Gastroesophageal sphincter (tissue), 3 donors: ENCODE measurements around the gene C2orf42.

Experiments
- EP300 ChIP-seq: sonication (generic); formaldehyde crosslinking; IDR thresholded peaks from one replicate; pipeline ENCODE4 v1.6.1; 2017; ENCODE audit warnings: antibody characterized with exemption, mild to moderate bottlenecking
- POLR2A ChIP-seq, 2 donors: fragments of 450-650 bp; IDR thresholded peaks; one replicate each; pipeline ENCODE4 v1.6.1; 2017; ENCODE audit warnings: antibody characterized with exemption in 2 of 2, mild to moderate bottlenecking in 2 of 2, moderate library complexity in 1 of 2
- POLR2AphosphoS5 ChIP-seq: sonication (generic); formaldehyde crosslinking; IDR thresholded peaks from one replicate; pipeline ENCODE4 v1.6.1; 2017; ENCODE audit warnings: antibody characterized with exemption
- TF ChIP-seq, protein P1 (sequence below), 4 experiments: fragments of 200-600 bp in 2 of 4; fragments of 450-650 bp in 2 of 4; sonication (generic) in 1 of 4; IDR thresholded peaks; one replicate each; pipeline ENCODE4 v1.5.1; 2017 to 2019; ENCODE audit warnings: antibody characterized with exemption in 4 of 4, mild to moderate bottlenecking in 2 of 4, moderate library complexity in 2 of 4

DNA sequence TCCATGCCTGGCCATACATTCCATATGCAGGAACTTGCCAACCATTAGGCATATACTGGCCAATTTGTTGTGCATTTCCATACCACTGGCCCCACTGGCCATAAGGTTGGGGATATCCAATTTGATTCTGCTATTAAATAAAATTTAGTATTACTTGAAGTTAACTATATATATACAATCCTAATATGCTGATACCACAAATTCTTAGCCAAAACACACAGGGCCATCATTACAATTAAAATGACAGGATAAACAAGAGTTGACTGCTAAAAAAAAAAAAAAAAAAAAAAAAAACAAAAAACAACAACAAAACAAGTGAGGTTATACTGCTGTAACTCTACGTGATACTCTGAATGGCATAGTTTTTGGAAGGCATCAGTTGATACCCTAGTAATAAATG lies 23.5 kb upstream of the C2orf42 start:
- TF ChIP-seq POLR2AphosphoS5, result no peak
- TF ChIP-seq, protein P1, sequence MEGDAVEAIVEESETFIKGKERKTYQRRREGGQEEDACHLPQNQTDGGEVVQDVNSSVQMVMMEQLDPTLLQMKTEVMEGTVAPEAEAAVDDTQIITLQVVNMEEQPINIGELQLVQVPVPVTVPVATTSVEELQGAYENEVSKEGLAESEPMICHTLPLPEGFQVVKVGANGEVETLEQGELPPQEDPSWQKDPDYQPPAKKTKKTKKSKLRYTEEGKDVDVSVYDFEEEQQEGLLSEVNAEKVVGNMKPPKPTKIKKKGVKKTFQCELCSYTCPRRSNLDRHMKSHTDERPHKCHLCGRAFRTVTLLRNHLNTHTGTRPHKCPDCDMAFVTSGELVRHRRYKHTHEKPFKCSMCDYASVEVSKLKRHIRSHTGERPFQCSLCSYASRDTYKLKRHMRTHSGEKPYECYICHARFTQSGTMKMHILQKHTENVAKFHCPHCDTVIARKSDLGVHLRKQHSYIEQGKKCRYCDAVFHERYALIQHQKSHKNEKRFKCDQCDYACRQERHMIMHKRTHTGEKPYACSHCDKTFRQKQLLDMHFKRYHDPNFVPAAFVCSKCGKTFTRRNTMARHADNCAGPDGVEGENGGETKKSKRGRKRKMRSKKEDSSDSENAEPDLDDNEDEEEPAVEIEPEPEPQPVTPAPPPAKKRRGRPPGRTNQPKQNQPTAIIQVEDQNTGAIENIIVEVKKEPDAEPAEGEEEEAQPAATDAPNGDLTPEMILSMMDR (IDR thresholded peaks at IDR 0.05), result no peak
- no peak for TF ChIP-seq POLR2A (IDR thresholded peaks at IDR 0.05)
- no peak for TF ChIP-seq EP300
